LNCaP clone FGC (cell line): ENCODE results near the gene GOT1.

Source experiments
- DNase-seq: peaks from one replicate; pipeline ENCODE4 v3.0.0-alpha.2; 2011; ENCODE audit warnings: low read depth
- H3K4me3 ChIP-seq: 2 replicates; pipeline ENCODE4 v1.5.1; 2011; ENCODE audit warnings: mild to moderate bottlenecking, low read depth, low read length, control low read depth
- TF ChIP-seq, protein P1 (sequence below): IDR thresholded peaks from 2 replicates; pipeline ENCODE4 v1.5.1; 2012; ENCODE audit warnings: mild to moderate bottlenecking; ENCODE audit not compliant: control insufficient read depth, insufficient read depth; ENCODE audit errors: extremely low read depth

GOT1 gene

DNA sequence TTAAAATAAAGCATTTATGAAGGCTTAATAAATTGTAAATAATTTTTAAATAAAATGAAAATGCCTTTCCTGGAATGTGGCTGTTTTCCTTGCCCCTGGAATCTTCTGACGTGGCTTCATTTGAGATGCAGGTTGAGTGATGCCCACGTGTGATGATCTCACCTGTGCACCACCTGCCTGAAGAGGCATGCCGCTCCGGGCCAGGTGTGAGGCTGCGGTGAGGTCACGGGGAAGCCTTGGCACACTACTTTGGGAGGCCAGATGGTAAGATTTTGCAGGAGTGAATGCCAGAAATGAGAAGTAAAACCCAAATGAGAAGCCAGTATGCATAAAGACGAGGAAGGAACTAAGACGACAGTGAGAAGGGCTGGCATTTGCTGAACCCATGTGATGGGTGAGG lies 36.2 kb downstream of the GOT1 start:
- TF ChIP-seq, protein P1, sequence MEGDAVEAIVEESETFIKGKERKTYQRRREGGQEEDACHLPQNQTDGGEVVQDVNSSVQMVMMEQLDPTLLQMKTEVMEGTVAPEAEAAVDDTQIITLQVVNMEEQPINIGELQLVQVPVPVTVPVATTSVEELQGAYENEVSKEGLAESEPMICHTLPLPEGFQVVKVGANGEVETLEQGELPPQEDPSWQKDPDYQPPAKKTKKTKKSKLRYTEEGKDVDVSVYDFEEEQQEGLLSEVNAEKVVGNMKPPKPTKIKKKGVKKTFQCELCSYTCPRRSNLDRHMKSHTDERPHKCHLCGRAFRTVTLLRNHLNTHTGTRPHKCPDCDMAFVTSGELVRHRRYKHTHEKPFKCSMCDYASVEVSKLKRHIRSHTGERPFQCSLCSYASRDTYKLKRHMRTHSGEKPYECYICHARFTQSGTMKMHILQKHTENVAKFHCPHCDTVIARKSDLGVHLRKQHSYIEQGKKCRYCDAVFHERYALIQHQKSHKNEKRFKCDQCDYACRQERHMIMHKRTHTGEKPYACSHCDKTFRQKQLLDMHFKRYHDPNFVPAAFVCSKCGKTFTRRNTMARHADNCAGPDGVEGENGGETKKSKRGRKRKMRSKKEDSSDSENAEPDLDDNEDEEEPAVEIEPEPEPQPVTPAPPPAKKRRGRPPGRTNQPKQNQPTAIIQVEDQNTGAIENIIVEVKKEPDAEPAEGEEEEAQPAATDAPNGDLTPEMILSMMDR: no peak
- peak; percentile 41 for DNase-seq
- H3K4me3 ChIP-seq: no peak overlapping the region

DNA sequence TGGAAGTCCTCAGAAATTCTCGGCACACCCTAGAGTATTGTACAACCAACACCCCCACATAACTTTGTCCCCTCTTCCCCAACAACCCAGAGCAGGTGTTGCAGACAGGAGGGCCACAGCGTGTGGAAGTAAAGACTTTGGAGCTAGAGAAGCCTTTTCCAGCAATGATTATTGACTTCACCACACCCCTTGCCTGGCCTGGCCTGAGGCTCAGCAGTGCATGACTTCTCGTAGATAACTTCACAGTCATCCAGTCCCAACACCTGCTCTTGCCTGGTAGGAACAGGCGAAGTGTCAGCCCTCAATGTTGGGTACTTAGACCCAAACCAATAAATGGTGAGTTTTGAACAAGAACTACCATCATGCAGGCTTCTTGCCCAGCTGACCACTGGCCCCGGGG lies 36.7 kb downstream of the GOT1 start:
- TF ChIP-seq, protein P1: no peak
- DNase-seq: no peak
- no peak overlapping the region for H3K4me3 ChIP-seq

DNA sequence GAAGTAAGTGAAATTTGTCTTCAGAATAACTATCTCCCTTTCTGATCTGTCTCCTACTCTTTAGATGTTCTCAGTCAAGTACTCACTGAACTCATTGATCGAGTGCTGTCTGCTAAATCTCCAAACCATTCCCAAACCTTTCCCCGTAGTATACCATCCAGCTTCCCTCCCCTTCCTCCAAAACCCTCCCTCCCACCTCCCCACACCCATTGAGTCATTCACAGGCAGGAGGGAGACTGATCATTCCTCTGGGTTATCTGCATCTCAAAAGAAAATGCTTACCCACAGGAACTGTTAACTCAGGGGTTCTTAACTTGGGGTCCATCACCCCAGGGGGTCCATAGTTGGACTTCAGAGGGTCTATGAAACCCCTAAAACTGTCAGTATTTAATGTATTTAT lies 37.4 kb downstream of the GOT1 start:
- H3K4me3 ChIP-seq: no peak overlapping the region
- TF ChIP-seq, protein P1: no peak
- no peak for DNase-seq

DNA sequence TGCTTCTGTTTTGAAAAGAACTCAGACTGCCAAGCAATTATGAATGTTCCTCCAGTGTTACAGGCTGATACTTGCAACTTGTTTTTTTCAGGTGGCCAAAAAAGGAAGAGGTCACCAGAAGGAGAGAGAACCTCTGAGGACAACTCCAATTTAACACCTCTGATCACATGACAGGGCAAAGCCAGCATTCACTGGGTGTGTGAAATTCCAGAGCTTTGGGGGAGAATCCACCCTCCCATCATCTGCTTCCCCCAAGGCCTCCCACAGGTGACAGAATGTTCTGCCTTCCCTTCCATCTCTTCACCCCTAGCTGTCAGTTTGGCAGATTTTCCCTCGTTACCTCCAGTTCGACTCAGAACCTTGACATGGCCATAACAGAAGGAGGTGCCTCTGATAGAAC lies 39.1 kb downstream of the GOT1 start:
- no peak overlapping the region for H3K4me3 ChIP-seq
- DNase-seq: no peak
- TF ChIP-seq, protein P1: no peak

DNA sequence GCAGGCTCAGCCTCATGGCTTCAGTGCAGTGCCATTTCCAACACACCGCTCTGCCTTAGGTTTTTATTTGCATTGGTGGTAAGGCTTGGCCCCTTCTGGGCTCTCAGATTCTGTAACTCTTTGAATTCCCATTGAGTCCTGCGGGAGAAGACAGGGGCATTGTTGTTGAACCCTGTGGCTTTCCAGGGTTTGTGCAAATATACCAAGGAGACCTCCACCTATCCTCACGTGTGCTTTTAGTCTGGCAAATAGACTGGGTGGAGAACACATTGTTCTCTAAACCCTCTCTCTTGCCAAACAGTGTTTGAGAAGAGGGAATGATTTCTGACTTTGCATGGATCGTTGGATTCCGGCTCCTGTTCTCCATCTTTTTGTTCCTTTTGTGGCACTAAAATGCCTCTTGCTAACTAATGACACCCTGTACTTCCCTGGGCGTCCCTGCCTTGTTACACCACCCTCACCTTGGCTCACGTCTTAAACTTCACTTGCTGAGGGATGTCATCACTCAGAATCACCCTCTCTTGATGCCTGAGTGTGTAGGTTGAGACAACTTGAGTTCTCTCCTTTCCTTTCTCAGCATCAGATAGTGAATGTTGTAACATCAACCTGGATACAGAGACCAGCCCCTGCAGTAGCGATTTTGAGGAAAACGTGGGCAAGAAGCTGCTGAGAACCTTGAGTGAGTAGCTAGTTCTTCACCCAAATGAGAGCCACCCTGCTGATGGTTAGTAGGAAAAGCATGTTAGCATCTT lies 40.5 kb downstream of the GOT1 start:
- no peak overlapping the region for H3K4me3 ChIP-seq
- TF ChIP-seq, protein P1: no peak
- DNase-seq: no peak

DNA sequence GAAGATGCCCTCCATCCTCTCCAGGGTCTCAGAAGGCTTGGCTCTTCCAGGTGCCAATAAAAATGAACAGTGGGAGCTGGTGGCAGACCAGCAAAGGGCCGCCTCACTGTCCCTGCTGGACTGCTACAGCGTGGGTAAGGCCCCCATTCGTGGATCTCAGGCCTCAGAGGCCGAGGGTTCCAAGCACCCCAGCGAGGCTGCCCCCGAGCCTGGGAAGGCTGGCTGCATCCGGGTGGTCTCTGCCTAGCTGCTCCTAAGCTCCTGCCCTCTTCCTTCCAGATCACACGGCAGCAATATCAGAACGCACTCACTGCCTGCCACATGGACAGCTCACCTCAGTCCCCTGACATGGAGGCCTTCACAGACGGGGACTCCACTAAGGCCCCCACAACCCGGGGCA lies 42.9 kb downstream of the GOT1 start:
- no peak overlapping the region for H3K4me3 ChIP-seq
- DNase-seq: no peak
- TF ChIP-seq, protein P1: no peak

DNA sequence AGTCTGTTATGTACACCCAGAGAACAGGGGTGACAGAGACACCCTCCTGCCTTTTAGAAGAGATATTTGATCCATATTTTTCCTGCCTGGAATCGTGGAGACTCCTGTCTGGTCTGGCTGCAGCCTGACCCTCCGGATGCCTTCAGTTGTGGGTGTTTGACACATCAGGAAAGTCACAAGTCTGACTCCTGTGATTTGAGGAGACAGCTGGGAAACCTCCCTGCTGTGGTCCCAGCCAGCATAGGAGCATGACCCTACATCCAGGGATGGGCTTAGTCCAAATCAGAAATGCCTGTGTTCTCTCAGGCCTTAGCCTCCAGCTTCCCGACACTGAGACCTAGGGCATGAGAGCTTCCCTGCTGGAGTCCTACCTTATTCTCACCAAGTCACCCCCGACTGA lies 43.4 kb downstream of the GOT1 start:
- H3K4me3 ChIP-seq: no peak overlapping the region
- DNase-seq: no peak
- TF ChIP-seq, protein P1: no peak
